ENCODE data around the gene WWOX.

The WWOX gene

GRCh38 chr16:78460428-78460827 lies 361.0 kb downstream of the WWOX start:
- TF ChIP-seq CSDC2 (CRISPR knock-in tag; IDR thresholded peaks at IDR 0.05) (no peak), ZNF8 (CRISPR knock-in tag; IDR thresholded peaks at IDR 0.05) (no peak), OSR1 (CRISPR knock-in tag; IDR thresholded peaks at IDR 0.05) (no peak), TOX (CRISPR knock-in tag; IDR thresholded peaks at IDR 0.05; ENCODE audit: borderline replicate concordance) (no peak), ZFP3 (CRISPR knock-in tag; IDR thresholded peaks at IDR 0.05) (no peak)

GRCh38 chr16:78461087-78461486 lies 361.6 kb downstream of the WWOX start:
- TF ChIP-seq TOX (CRISPR knock-in tag; IDR thresholded peaks at IDR 0.05; ENCODE audit: borderline replicate concordance) (no peak), CSDC2 (CRISPR knock-in tag; IDR thresholded peaks at IDR 0.05) (no peak), ZNF70 (CRISPR knock-in tag; IDR thresholded peaks at IDR 0.05) (no peak), POU6F1 (CRISPR knock-in tag; IDR thresholded peaks at IDR 0.05; ENCODE audit: borderline replicate concordance, low read depth) (no peak), GLIS3 (CRISPR knock-in tag; IDR thresholded peaks at IDR 0.05) (no peak), ESRRG (CRISPR knock-in tag; IDR thresholded peaks at IDR 0.05) (no peak), ZC3H10 (CRISPR knock-in tag; IDR thresholded peaks at IDR 0.05) (no peak), CREB5 (CRISPR knock-in tag; IDR thresholded peaks at IDR 0.05; ENCODE audit: low read depth) (no peak), PATZ1 (CRISPR knock-in tag; IDR thresholded peaks at IDR 0.05; ENCODE audit: borderline replicate concordance) (no peak), ISL1 (CRISPR knock-in tag; IDR thresholded peaks at IDR 0.05) (no peak), ARNTL (CRISPR knock-in tag; IDR thresholded peaks at IDR 0.05; ENCODE audit: borderline replicate concordance, low read depth) (no peak), ZNF565 (CRISPR knock-in tag; conservative IDR thresholded peaks at IDR 0.05; ENCODE audit: low read depth) (no peak), ZNF8 (CRISPR knock-in tag; IDR thresholded peaks at IDR 0.05) (no peak), PPARA (CRISPR knock-in tag; IDR thresholded peaks at IDR 0.05; ENCODE audit: borderline replicate concordance) (no peak), SNAI2 (CRISPR knock-in tag; IDR thresholded peaks at IDR 0.05) (no peak), ZFP3 (CRISPR knock-in tag; IDR thresholded peaks at IDR 0.05) (no peak), RARB (CRISPR knock-in tag; IDR thresholded peaks at IDR 0.05) (no peak)
- no peak for ATAC-seq

More at GRCh38 chr16:78460428-78460827, 361.0 kb downstream of the WWOX start:
- ATAC-seq = no peak

- no peak for ATAC-seq
- TF ChIP-seq CSDC2 (CRISPR knock-in tag; IDR thresholded peaks at IDR 0.05) = no peak
- TF ChIP-seq ZFP30 (CRISPR knock-in tag; IDR thresholded peaks at IDR 0.05) = no peak
- no peak for TF ChIP-seq ZNF8 (CRISPR knock-in tag; IDR thresholded peaks at IDR 0.05)
- TF ChIP-seq ZFP3 (CRISPR knock-in tag; IDR thresholded peaks at IDR 0.05) = no peak
- no peak for TF ChIP-seq ZC3H10 (CRISPR knock-in tag; IDR thresholded peaks at IDR 0.05)
- TF ChIP-seq GLIS3 (CRISPR knock-in tag; IDR thresholded peaks at IDR 0.05) = no peak
- no peak for TF ChIP-seq ESRRG (CRISPR knock-in tag; IDR thresholded peaks at IDR 0.05)
- no peak for TF ChIP-seq ZNF565 (CRISPR knock-in tag; conservative IDR thresholded peaks at IDR 0.05; ENCODE audit: low read depth)
- TF ChIP-seq BACH2 (CRISPR knock-in tag; IDR thresholded peaks at IDR 0.05; ENCODE audit: borderline replicate concordance) = no peak
- no peak for TF ChIP-seq CSRNP3 (CRISPR knock-in tag; IDR thresholded peaks at IDR 0.05)
- no peak for TF ChIP-seq OSR1 (CRISPR knock-in tag; IDR thresholded peaks at IDR 0.05)
Observed at GRCh38 chr16:78461496-78462287, 362.2 kb downstream of the WWOX start.

Data from SK-N-SH treated with all-trans-retinoic acid at 6 μM for 48 hours (cell line).